Bronchial epithelial cell (primary cell): ENCODE results near the gene DYNLT4. TPM values are rescaled to one million over a fixed set of nuclear protein-coding genes. Genes with fewer than 3 reads are reported as not detected.

Source experiments
- DNase-seq: peaks from one replicate; pipeline ENCODE4 v3.0.0-alpha.2; 2010; ENCODE audit warnings: low read depth
- FAIRE-seq: peaks from 2 replicates; lab custom pipeline; 2011; peaks lifted over from hg19 to GRCh38; lab: Jason Lieb, UNC
- H3K27me3 ChIP-seq: 2 replicates; pipeline ENCODE4 v1.5.1; 2011; ENCODE audit warnings: low read length; ENCODE audit not compliant: control insufficient read depth, insufficient read depth
- H3K36me3 ChIP-seq: 2 replicates; pipeline ENCODE4 v1.5.1; 2011; ENCODE audit warnings: low read length; ENCODE audit not compliant: control insufficient read depth, insufficient read depth
- H3K4me3 ChIP-seq: 2 replicates; pipeline ENCODE4 v1.5.1; 2011; ENCODE audit warnings: mild to moderate bottlenecking, low read depth, low read length, control low read depth
- CTCF ChIP-seq: IDR thresholded peaks from 2 replicates; pipeline ENCODE4 v1.5.1; 2011; ENCODE audit warnings: mild to moderate bottlenecking, moderate library complexity, low read length, control low read depth, inconsistent platforms; ENCODE audit not compliant: insufficient read depth, severe bottlenecking
- total RNA-seq: library from RNA; depleted of rRNA; stranded (reverse); fragments of >200 nt; gene quantifications from 2 replicates; pipeline ENCODE4 v1.2.1, GENCODE V29; 2014

Gene DYNLT4
- total RNA-seq, 1 donor from 2014 or later, result not detected

GRCh38 chr1:44830900-44831304 lies 23.8 kb upstream of the DYNLT4 start:
- no peak for TF ChIP-seq CTCF
- H3K36me3 ChIP-seq, result no peaks in the 10 kb centered on the region
- H3K27me3 ChIP-seq, result no peaks in the 10 kb centered on the region
- FAIRE-seq (no peak), DNase-seq (no peak)
- no peak overlapping the region for H3K4me3 ChIP-seq

GRCh38 chr1:44829506-44830384 lies 22.6 kb upstream of the DYNLT4 start:
- no peaks in the 10 kb centered on the region for H3K36me3 ChIP-seq
- no peak for FAIRE-seq
- no peaks in the 10 kb centered on the region for H3K27me3 ChIP-seq
- TF ChIP-seq CTCF, result no peak
- no peak overlapping the region for H3K4me3 ChIP-seq
- DNase-seq, result no peak

GRCh38 chr1:44828841-44829440 lies 21.8 kb upstream of the DYNLT4 start:
- no peak for FAIRE-seq
- H3K4me3 ChIP-seq, result no peak overlapping the region
- no peaks in the 10 kb centered on the region for H3K36me3 ChIP-seq
- DNase-seq, result no peak
- no peak for TF ChIP-seq CTCF
- H3K27me3 ChIP-seq, result no peaks in the 10 kb centered on the region

- DNase-seq (no peak), FAIRE-seq (no peak)
- Histone ChIP-seq H3K36me3 (no peaks in the 10 kb centered on the region), H3K4me3 (no peak overlapping the region), H3K27me3 (no peaks in the 10 kb centered on the region)
- no peak for TF ChIP-seq CTCF
Observed at GRCh38 chr1:44828003-44828651, 21.0 kb upstream of the DYNLT4 start.

GRCh38 chr1:44827197-44828002 lies 20.2 kb upstream of the DYNLT4 start:
- no peak for TF ChIP-seq CTCF
- no peak overlapping the region for H3K4me3 ChIP-seq
- no peaks in the 10 kb centered on the region for H3K36me3 ChIP-seq
- H3K27me3 ChIP-seq, result no peaks in the 10 kb centered on the region
- no peak for FAIRE-seq
- DNase-seq, result no peak
